T-helper 2 cell treated with Interferon-gamma antibody and Interleukin-4, amounts not matched to agents 5 μg/mL and 100 μg/mL, for 36 hours (primary cell): ENCODE data around the gene MAPK10.

ENCODE experiments used
- DNase-seq: peaks from one replicate; pipeline ENCODE4 v3.0.0; 2021; ENCODE audit warnings: low spot score
- H3K27ac Mint-ChIP-seq: one replicate; pipeline ENCODE4 v1.8.0; 2021; ENCODE audit warnings: mild to moderate bottlenecking, mixed read lengths
- H3K27me3 Mint-ChIP-seq: one replicate; pipeline ENCODE4 v1.8.0; 2021; ENCODE audit warnings: low read depth, mixed read lengths
- H3K36me3 Mint-ChIP-seq: one replicate; pipeline ENCODE4 v1.8.0; 2021; ENCODE audit warnings: low read depth, mixed read lengths
- H3K4me1 Mint-ChIP-seq: one replicate; pipeline ENCODE4 v1.8.0; 2021; ENCODE audit warnings: low read depth, mixed read lengths
- H3K4me3 Mint-ChIP-seq: one replicate; pipeline ENCODE4 v1.8.0; 2022; ENCODE audit warnings: mild to moderate bottlenecking, moderate library complexity, mixed read lengths
- H3K9me3 Mint-ChIP-seq: one replicate; pipeline ENCODE4 v1.8.0; 2021; ENCODE audit warnings: mixed read lengths

The MAPK10 gene

DNA sequence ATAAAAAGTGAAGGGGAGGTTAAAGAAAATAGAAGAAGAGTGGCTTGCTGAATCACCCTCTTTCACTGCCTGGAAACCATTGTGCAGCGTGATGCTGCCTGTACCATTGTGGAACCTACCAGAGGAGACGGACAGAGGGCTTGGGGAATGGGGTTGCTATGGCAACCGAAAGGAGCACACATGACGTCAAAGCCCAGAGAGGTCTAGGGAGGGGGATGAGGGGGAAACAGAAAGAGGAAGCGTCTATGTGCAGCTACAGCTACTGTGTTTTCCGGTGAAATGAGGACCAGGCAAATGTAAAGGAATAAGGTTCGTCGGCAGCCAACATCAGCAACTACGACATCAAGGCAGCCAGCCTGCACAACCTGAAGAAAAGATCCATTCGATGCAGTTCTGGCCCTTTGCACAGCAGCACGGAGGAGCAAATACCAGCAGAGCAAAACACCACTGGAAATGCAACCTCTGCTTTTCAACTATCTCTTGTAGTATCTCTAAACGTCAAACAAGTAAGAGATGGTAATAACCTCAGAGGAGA is at the start of gene MAPK10:
MAPK10 (minus strand) TSS at position 110 of the 535 bp plus-strand sequence.
- peak within 1 kb of the TSS; percentile 89 for H3K4me3 Mint-ChIP-seq
- no peaks in the 10 kb centered on the region for H3K9me3 Mint-ChIP-seq
- H3K27me3 Mint-ChIP-seq = peaks cover 13% of the 10 kb centered on the region
- peaks cover 14% of the 10 kb centered on the region for H3K4me1 Mint-ChIP-seq
- DNase-seq = peak; percentile 61
- peak within 1 kb of the TSS; percentile 80 for H3K27ac Mint-ChIP-seq
- H3K36me3 Mint-ChIP-seq = no peaks in the 10 kb centered on the region

DNA sequence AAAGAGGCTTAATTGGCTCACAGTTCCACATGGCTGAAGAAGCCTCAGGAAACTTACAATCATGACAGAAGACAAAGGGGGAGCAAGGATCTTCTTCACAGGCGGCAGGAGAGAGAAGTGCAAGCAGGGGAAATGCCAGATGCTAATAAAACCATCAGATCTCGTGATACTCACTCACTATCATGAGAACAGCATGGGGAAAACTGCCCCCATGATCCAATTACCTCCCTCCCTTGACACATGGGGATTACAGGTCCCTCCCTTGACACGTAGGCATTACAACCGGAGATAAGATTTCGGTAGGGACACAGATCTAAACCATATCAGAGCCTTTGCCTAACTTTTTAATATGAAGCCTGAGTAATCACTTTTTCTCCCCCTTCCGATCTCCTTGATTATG is 43.7 kb upstream of the MAPK10 start:
- no peaks in the 10 kb centered on the region for H3K27me3 Mint-ChIP-seq
- no peaks in the 10 kb centered on the region for H3K36me3 Mint-ChIP-seq
- no peak for DNase-seq
- H3K4me3 Mint-ChIP-seq = no peak overlapping the region
- H3K27ac Mint-ChIP-seq = no peak overlapping the region
- peaks cover 3% of the 10 kb centered on the region for H3K9me3 Mint-ChIP-seq
- H3K4me1 Mint-ChIP-seq = no peaks in the 10 kb centered on the region

GRCh38 chr4:86401826-86402225 is 42.0 kb upstream of the MAPK10 start:
- Mint-ChIP-seq H3K4me1 (no peaks in the 10 kb centered on the region), H3K27ac (no peak overlapping the region), H3K36me3 (no peaks in the 10 kb centered on the region), H3K27me3 (no peaks in the 10 kb centered on the region), H3K9me3 (no peaks in the 10 kb centered on the region), H3K4me3 (no peak overlapping the region)
- no peak for DNase-seq

DNA sequence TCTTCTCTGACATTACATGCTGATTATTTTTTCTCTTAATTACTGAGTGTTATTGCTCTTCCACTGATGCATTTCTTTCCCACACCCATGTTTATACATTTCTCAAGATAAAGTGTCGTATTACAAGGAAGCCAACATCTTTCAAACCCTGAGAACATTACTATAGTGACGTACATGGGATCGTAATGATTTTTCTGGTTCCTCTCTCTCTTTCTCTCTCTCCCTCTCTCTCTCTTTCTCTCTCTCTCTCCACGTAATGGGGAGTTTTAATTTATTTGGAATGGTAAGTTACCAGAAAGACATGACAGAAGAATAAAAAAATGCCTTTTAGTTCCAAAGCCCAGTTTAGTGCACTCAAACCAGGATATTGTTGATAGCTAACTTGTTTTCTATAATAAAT is 40.4 kb upstream of the MAPK10 start:
- H3K27ac Mint-ChIP-seq = no peak overlapping the region
- no peaks in the 10 kb centered on the region for H3K4me1 Mint-ChIP-seq
- DNase-seq = no peak

GRCh38 chr4:86398187-86398586 is 38.3 kb upstream of the MAPK10 start:
- no peak for DNase-seq
- Mint-ChIP-seq H3K27me3 (no peaks in the 10 kb centered on the region), H3K27ac (no peak overlapping the region), H3K4me3 (no peak overlapping the region), H3K36me3 (no peaks in the 10 kb centered on the region), H3K4me1 (no peaks in the 10 kb centered on the region), H3K9me3 (no peaks in the 10 kb centered on the region)

More for the DNA sequence above, 40.4 kb upstream of the MAPK10 start:
- Mint-ChIP-seq H3K36me3 (no peaks in the 10 kb centered on the region), H3K9me3 (no peaks in the 10 kb centered on the region), H3K27me3 (no peaks in the 10 kb centered on the region), H3K4me3 (no peak overlapping the region)

DNA sequence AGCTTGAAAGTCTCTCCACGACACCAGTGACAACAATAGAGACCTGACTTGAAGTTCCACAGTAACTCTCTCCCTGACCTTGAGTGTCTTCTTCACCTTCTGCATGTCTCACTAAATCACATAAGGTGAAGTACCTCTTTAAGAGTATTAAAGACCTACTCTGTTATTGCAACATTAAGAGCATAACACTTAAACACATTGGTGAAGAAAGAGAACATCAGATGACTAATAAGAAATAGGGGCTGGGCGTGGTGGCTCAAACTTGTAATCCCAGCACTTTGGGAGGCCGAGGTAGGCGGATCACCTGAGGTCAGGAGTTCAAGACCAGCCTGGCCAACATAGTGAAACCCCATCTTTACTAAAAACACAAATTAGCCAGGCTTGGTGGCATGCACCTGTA is 33.9 kb upstream of the MAPK10 start:
- no peaks in the 10 kb centered on the region for H3K36me3 Mint-ChIP-seq
- H3K27me3 Mint-ChIP-seq = no peaks in the 10 kb centered on the region
- no peak for DNase-seq
- no peak overlapping the region for H3K27ac Mint-ChIP-seq
- H3K4me1 Mint-ChIP-seq = no peaks in the 10 kb centered on the region
- no peaks in the 10 kb centered on the region for H3K9me3 Mint-ChIP-seq
- no peak overlapping the region for H3K4me3 Mint-ChIP-seq

GRCh38 chr4:86389664-86390063 is 29.8 kb upstream of the MAPK10 start:
- no peak overlapping the region for H3K4me3 Mint-ChIP-seq
- no peak for DNase-seq

GRCh38 chr4:86388252-86388651 is 28.4 kb upstream of the MAPK10 start:
- Mint-ChIP-seq H3K27ac (no peak overlapping the region), H3K36me3 (no peaks in the 10 kb centered on the region), H3K4me3 (no peak overlapping the region), H3K27me3 (no peaks in the 10 kb centered on the region), H3K9me3 (no peaks in the 10 kb centered on the region), H3K4me1 (no peaks in the 10 kb centered on the region)
- no peak for DNase-seq

More at GRCh38 chr4:86389664-86390063, 29.8 kb upstream of the MAPK10 start:
- Mint-ChIP-seq H3K9me3 (no peaks in the 10 kb centered on the region), H3K4me1 (no peaks in the 10 kb centered on the region), H3K27ac (no peak overlapping the region), H3K36me3 (no peaks in the 10 kb centered on the region), H3K27me3 (no peaks in the 10 kb centered on the region)

GRCh38 chr4:86386817-86387415 is 27.1 kb upstream of the MAPK10 start:
- Mint-ChIP-seq H3K4me3 (no peak overlapping the region), H3K4me1 (no peaks in the 10 kb centered on the region), H3K36me3 (no peaks in the 10 kb centered on the region), H3K27ac (no peak overlapping the region), H3K9me3 (no peaks in the 10 kb centered on the region), H3K27me3 (no peaks in the 10 kb centered on the region)
- DNase-seq = no peak

DNA sequence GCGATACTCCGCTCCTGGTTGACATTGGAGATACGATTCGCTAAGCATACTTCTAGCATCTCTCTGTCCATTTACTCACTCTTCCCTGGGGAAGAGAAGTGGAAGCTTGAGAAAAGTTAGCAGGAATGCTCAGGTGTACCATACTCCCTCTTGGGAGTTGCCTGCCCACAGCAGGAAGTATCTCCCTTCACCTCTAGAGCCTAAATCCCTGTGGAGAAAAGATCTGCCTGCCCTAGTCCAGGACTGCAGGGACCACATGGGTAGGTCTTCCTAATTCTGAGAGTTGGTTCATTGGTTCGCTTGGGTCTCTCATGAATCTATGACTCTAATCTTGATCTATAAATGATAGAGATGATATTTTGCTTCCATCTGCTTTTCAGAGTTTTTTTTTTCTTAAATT is 26.3 kb upstream of the MAPK10 start:
- Mint-ChIP-seq H3K27me3 (no peaks in the 10 kb centered on the region), H3K27ac (no peak overlapping the region), H3K36me3 (no peaks in the 10 kb centered on the region), H3K9me3 (no peaks in the 10 kb centered on the region), H3K4me3 (no peak overlapping the region), H3K4me1 (no peaks in the 10 kb centered on the region)
- no peak for DNase-seq

- H3K27me3 Mint-ChIP-seq = no peaks in the 10 kb centered on the region
- H3K4me3 Mint-ChIP-seq = no peak overlapping the region
- no peaks in the 10 kb centered on the region for H3K9me3 Mint-ChIP-seq
- no peaks in the 10 kb centered on the region for H3K36me3 Mint-ChIP-seq
- no peak overlapping the region for H3K27ac Mint-ChIP-seq
- no peak for DNase-seq
- H3K4me1 Mint-ChIP-seq = no peaks in the 10 kb centered on the region
These were observed 21.6 kb upstream of the MAPK10 start for GRCh38 chr4:86381431-86381830.

DNA sequence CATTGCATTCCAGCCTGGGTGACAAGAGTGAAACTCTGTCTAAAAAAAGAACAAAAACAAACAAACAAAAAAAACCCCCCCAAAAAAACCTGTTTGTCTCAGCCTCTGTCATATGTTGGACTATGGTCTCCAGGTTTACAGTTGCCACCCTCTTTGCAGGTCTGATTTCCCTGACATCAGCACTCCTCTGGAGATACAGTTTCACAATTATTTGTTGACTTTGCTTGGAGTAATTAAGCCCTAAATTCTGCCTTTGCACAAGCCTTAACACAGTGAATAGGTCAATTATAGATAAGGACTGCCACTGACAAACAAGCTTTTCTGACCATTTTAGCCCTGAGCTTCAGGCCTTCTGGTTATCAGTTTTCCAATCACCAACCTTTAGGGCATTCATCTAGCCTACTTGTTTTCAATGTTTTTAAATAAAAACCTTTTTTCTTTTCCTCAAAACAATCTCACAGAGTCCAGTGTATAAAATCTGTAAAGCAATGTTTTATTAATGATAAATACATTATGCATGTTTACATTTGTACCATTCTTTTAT is 20.4 kb upstream of the MAPK10 start:
- no peaks in the 10 kb centered on the region for H3K36me3 Mint-ChIP-seq

GRCh38 chr4:86376850-86377249 is 17.0 kb upstream of the MAPK10 start:
- H3K9me3 Mint-ChIP-seq = peaks cover 8% of the 10 kb centered on the region
- no peaks in the 10 kb centered on the region for H3K27me3 Mint-ChIP-seq
- DNase-seq = no peak
- H3K4me3 Mint-ChIP-seq = no peak overlapping the region
- H3K4me1 Mint-ChIP-seq = no peaks in the 10 kb centered on the region
- no peaks in the 10 kb centered on the region for H3K36me3 Mint-ChIP-seq
- no peak overlapping the region for H3K27ac Mint-ChIP-seq

More for the DNA sequence above, 20.4 kb upstream of the MAPK10 start:
- Mint-ChIP-seq H3K9me3 (no peaks in the 10 kb centered on the region), H3K27me3 (no peaks in the 10 kb centered on the region), H3K4me1 (no peaks in the 10 kb centered on the region), H3K27ac (no peak overlapping the region), H3K4me3 (no peak overlapping the region)
- no peak for DNase-seq

- no peaks in the 10 kb centered on the region for H3K4me1 Mint-ChIP-seq
- no peaks in the 10 kb centered on the region for H3K27me3 Mint-ChIP-seq
- no peak for DNase-seq
These were observed 8.6 kb upstream of the MAPK10 start for GRCh38 chr4:86368433-86368832.

DNA sequence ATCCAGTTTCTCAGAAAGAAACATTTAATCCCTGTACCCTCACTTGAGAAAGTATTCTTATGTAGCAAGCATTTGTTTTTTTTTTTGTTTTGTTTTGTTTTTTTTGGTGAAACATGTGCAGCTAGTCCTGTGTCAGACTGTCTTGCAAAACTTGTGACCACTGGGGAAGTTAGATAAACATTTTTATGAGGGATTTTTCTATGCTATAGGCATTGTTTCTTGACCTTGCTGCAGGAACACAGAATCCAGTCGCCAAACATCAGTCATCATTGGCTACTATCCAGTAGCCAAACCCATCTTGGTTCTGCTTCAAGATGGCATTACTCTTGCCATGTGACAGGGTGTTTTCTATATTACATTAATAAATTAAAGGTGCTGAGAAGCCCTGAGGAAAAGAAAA is 7.7 kb upstream of the MAPK10 start:
- Mint-ChIP-seq H3K27me3 (peaks cover 4% of the 10 kb centered on the region), H3K4me1 (no peaks in the 10 kb centered on the region), H3K27ac (no peak overlapping the region), H3K36me3 (no peaks in the 10 kb centered on the region), H3K4me3 (no peak overlapping the region), H3K9me3 (peaks cover 2% of the 10 kb centered on the region)
- DNase-seq = no peak

More at GRCh38 chr4:86368433-86368832, 8.6 kb upstream of the MAPK10 start:
- Mint-ChIP-seq H3K36me3 (no peaks in the 10 kb centered on the region), H3K9me3 (peaks cover 8% of the 10 kb centered on the region), H3K27ac (no peak overlapping the region), H3K4me3 (no peak overlapping the region)
